RCC 7860 (cell line): Measurements from ENCODE around the gene CGREF1.
A peak's percentile ranks its signal among the peaks of the same experiment; 100 is the strongest.
"Not testable (repeated sequence)": the region's sequence is repeated elsewhere in the genome, so short reads cannot be mapped to it uniquely, and the experiment has no call there.

Experiments used
- DNase-seq: peaks from one replicate; pipeline ENCODE4 v3.0.0-alpha.2; 2015; ENCODE audit warnings: low spot score
- FAIRE-seq: peaks from 2 replicates; lab custom pipeline; 2012; peaks lifted over from hg19 to GRCh38; lab: Jason Lieb, UNC

The CGREF1 gene

GRCh38 chr2:27137322-27137935, 18.5 kb upstream of the CGREF1 start:
- DNase-seq (no peak), FAIRE-seq (no peak)

GRCh38 chr2:27136751-27137150, 17.8 kb upstream of the CGREF1 start:
- no peak for FAIRE-seq
- DNase-seq, result no peak

GRCh38 chr2:27135478-27135955, 16.6 kb upstream of the CGREF1 start:
- DNase-seq (no peak), FAIRE-seq (no peak)

- FAIRE-seq (no peak), DNase-seq (no peak)
These were observed 16.0 kb upstream of the CGREF1 start for GRCh38 chr2:27134781-27135477.

GRCh38 chr2:27133905-27134780, 15.2 kb upstream of the CGREF1 start, which contains the start of gene PREB:
Gene PREB, minus strand, starts transcription at chr2:27134636. Its CDS starts 215 bp downstream, at chr2:27134421.
- DNase-seq (peak; percentile 84), FAIRE-seq (no peak)

GRCh38 chr2:27133195-27133875, 14.4 kb upstream of the CGREF1 start:
- DNase-seq (no peak), FAIRE-seq (no peak)

- DNase-seq, result no peak
- no peak for FAIRE-seq
These were observed 12.5 kb upstream of the CGREF1 start for GRCh38 chr2:27131429-27131828.

GRCh38 chr2:27130396-27130795, 11.5 kb upstream of the CGREF1 start:
- FAIRE-seq (no peak), DNase-seq (no peak)

GRCh38 chr2:27128668-27129571, 10.0 kb upstream of the CGREF1 start:
- no peak for FAIRE-seq

GRCh38 chr2:27127883-27128667, 9.1 kb upstream of the CGREF1 start:
- DNase-seq (no peak), FAIRE-seq (no peak)

More at GRCh38 chr2:27128668-27129571, 10.0 kb upstream of the CGREF1 start:
- DNase-seq, result no peak

- DNase-seq (no peak), FAIRE-seq (no peak)
These were observed 7.4 kb upstream of the CGREF1 start for GRCh38 chr2:27126252-27126710.

- FAIRE-seq, result no peak
These were observed 6.2 kb upstream of the CGREF1 start for GRCh38 chr2:27125104-27125503.

GRCh38 chr2:27123302-27124150, 4.6 kb upstream of the CGREF1 start, which contains the start of gene ABHD1:
Gene ABHD1, plus strand, starts transcription at chr2:27123815. Its CDS starts 134 bp downstream, at chr2:27123949.
- no peak for FAIRE-seq
- DNase-seq, result no peak

More at GRCh38 chr2:27125104-27125503, 6.2 kb upstream of the CGREF1 start:
- DNase-seq, result no peak

GRCh38 chr2:27122791-27123190, 3.9 kb upstream of the CGREF1 start:
- no peak for DNase-seq
- no peak for FAIRE-seq

- FAIRE-seq, result no peak
- DNase-seq, result no peak
These were observed 3.0 kb upstream of the CGREF1 start for GRCh38 chr2:27121906-27122305.

GRCh38 chr2:27119330-27119670, 372 bp upstream of the CGREF1 start:
- FAIRE-seq, DNase-seq: not testable (repeated sequence)

- no peak for FAIRE-seq
- no peak for DNase-seq
These were observed 868 bp downstream of the CGREF1 start for GRCh38 chr2:27117995-27118524.

GRCh38 chr2:27115519-27115918, 3.4 kb downstream of the CGREF1 start:
- no peak for DNase-seq
- no peak for FAIRE-seq
